ENCODE data around the gene IL10RA. TPM values are rescaled to one million over a fixed set of nuclear protein-coding genes. Genes with fewer than 3 reads are reported as not detected.
A peak's percentile ranks its signal among the peaks of the same experiment; 100 is the strongest.

IL10RA gene
- total RNA-seq, 1 donor from 2014 or later: 37.7 TPM

GRCh38 chr11:117980280-117980679, 5.9 kb upstream of the IL10RA start:
- intact Hi-C loops (cut with DNase I): no loop called here
- ATAC-seq: no peak
- H3K36me3 ChIP-seq: no peaks in the 10 kb centered on the region
- no peak for TF ChIP-seq CTCF (IDR thresholded peaks at IDR 0.05)
- no peaks in the 10 kb centered on the region for H3K27me3 ChIP-seq (ENCODE audit: low read depth)
- no peak overlapping the region for H3K4me3 ChIP-seq
- peaks cover 21% of the 10 kb centered on the region for H3K4me1 ChIP-seq
- DNase-seq: no peak
- peak overlapping the region; percentile 27 for H3K27ac ChIP-seq
- H3K9me3 ChIP-seq: no peaks in the 10 kb centered on the region

GRCh38 chr11:117980720-117981119, 5.5 kb upstream of the IL10RA start:
- H3K27me3 ChIP-seq (ENCODE audit: low read depth): no peaks in the 10 kb centered on the region
- TF ChIP-seq CTCF (IDR thresholded peaks at IDR 0.05): no peak

GRCh38 chr11:117983163-117983475, 3.1 kb upstream of the IL10RA start:
- Histone ChIP-seq H3K27me3 (ENCODE audit: low read depth) (peaks cover 8% of the 10 kb centered on the region), H3K27ac (no peak overlapping the region), H3K4me3 (no peak overlapping the region), H3K9me3 (no peaks in the 10 kb centered on the region), H3K36me3 (no peaks in the 10 kb centered on the region), H3K4me1 (peaks cover 28% of the 10 kb centered on the region)
- no peak for ATAC-seq
- intact Hi-C loops (cut with DNase I): no loop called here
- no peak for DNase-seq
- no peak for TF ChIP-seq CTCF (IDR thresholded peaks at IDR 0.05)

More at GRCh38 chr11:117980720-117981119, 5.5 kb upstream of the IL10RA start:
- Histone ChIP-seq H3K4me1 (peaks cover 25% of the 10 kb centered on the region), H3K36me3 (no peaks in the 10 kb centered on the region), H3K4me3 (no peak overlapping the region), H3K9me3 (no peaks in the 10 kb centered on the region), H3K27ac (peak overlapping the region; percentile 27)
- intact Hi-C loops (cut with DNase I): no loop called here
- DNase-seq (no peak), ATAC-seq (peak; percentile 43 to 52)

- peaks cover 19% of the 10 kb centered on the region for H3K27me3 ChIP-seq (ENCODE audit: low read depth)
- DNase-seq (no peak), ATAC-seq (no peak)
- H3K4me3 ChIP-seq: no peak overlapping the region
- no peak for TF ChIP-seq CTCF (IDR thresholded peaks at IDR 0.05)
- peaks cover 31% of the 10 kb centered on the region for H3K4me1 ChIP-seq
- intact Hi-C loops (cut with DNase I): no loop called here
- H3K9me3 ChIP-seq: no peaks in the 10 kb centered on the region
- H3K27ac ChIP-seq: no peak overlapping the region
- peaks cover 10% of the 10 kb centered on the region for H3K36me3 ChIP-seq
These were observed 1.7 kb upstream of the IL10RA start for GRCh38 chr11:117984476-117984875.

GRCh38 chr11:117986981-117987574, 884 bp downstream of the IL10RA start:
- ATAC-seq (peak in 1 of 2 donors; percentile 9), DNase-seq (no peak)
- intact Hi-C loops (cut with DNase I): no loop called here
- Histone ChIP-seq H3K36me3 (peaks cover 18% of the 10 kb centered on the region), H3K4me1 (peaks cover 29% of the 10 kb centered on the region), H3K4me3 (peak overlapping the region; percentile 65), H3K27ac (peak overlapping the region; percentile 87), H3K9me3 (no peaks in the 10 kb centered on the region), H3K27me3 (ENCODE audit: low read depth) (peaks cover 20% of the 10 kb centered on the region)
- no peak for TF ChIP-seq CTCF (IDR thresholded peaks at IDR 0.05)

Measured in lower lobe of right lung (tissue), 2 donors.